Adrenal gland (tissue), 5 donors: ENCODE results near the gene CRYGS.

Experiments used
- POLR2A ChIP-seq, 2 donors: fragments of 450-650 bp; IDR thresholded peaks; one replicate each; pipeline ENCODE4 v1.6.1; 2017; ENCODE audit warnings: antibody characterized with exemption in 2 of 2, mild to moderate bottlenecking in 2 of 2, moderate library complexity in 1 of 2
- TF ChIP-seq, protein P1 (sequence below), 6 experiments: fragments of 450-650 bp in 4 of 6; fragments of 200-600 bp in 2 of 6; sonication (generic) in 1 of 6; IDR thresholded peaks; 1 replicate in 5 of 6; 2 replicates in 1 of 6; pipeline versions ENCODE4 v1.5.1 to v1.8.0; 2016 to 2021; ENCODE audit warnings: antibody characterized with exemption in 6 of 6, mild to moderate bottlenecking in 2 of 6, moderate library complexity in 1 of 6
- donor health status: DM: no; HTN: no; CAD: no.

DNA sequence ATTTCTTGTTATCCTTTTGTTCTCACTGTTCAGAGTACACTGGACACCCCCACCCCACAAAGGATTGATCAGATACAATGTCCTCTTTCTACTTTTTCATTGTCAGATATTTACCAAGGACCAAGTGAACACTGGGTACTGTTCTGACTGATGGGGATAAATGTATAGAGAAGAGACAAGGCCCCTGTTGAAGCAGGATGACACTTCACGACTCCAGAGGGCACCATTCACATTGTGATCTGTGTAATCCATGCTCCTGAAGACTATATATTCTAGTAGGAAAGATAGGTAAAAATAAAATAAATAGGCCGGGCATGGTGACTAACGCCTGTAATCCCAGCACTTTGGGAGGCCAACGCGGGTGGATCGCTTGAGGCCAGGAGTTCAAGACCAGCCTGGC lies 7.2 kb upstream of the CRYGS start:
- TF ChIP-seq, protein P1, sequence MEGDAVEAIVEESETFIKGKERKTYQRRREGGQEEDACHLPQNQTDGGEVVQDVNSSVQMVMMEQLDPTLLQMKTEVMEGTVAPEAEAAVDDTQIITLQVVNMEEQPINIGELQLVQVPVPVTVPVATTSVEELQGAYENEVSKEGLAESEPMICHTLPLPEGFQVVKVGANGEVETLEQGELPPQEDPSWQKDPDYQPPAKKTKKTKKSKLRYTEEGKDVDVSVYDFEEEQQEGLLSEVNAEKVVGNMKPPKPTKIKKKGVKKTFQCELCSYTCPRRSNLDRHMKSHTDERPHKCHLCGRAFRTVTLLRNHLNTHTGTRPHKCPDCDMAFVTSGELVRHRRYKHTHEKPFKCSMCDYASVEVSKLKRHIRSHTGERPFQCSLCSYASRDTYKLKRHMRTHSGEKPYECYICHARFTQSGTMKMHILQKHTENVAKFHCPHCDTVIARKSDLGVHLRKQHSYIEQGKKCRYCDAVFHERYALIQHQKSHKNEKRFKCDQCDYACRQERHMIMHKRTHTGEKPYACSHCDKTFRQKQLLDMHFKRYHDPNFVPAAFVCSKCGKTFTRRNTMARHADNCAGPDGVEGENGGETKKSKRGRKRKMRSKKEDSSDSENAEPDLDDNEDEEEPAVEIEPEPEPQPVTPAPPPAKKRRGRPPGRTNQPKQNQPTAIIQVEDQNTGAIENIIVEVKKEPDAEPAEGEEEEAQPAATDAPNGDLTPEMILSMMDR (IDR thresholded peaks at IDR 0.05) = no peak
- no peak for TF ChIP-seq POLR2A (IDR thresholded peaks at IDR 0.05)
